Hematopoietic multipotent progenitor cell treated with erythropoietin and hydrocortisone succinate and interleukin-3 and kit ligand, for 4 days (in vitro differentiated cells): ENCODE data around the gene CTDP1.

ENCODE experiments used
- DNase-seq: peaks from one replicate; pipeline ENCODE4 v3.0.0-alpha.2; 2015

Gene CTDP1

DNA sequence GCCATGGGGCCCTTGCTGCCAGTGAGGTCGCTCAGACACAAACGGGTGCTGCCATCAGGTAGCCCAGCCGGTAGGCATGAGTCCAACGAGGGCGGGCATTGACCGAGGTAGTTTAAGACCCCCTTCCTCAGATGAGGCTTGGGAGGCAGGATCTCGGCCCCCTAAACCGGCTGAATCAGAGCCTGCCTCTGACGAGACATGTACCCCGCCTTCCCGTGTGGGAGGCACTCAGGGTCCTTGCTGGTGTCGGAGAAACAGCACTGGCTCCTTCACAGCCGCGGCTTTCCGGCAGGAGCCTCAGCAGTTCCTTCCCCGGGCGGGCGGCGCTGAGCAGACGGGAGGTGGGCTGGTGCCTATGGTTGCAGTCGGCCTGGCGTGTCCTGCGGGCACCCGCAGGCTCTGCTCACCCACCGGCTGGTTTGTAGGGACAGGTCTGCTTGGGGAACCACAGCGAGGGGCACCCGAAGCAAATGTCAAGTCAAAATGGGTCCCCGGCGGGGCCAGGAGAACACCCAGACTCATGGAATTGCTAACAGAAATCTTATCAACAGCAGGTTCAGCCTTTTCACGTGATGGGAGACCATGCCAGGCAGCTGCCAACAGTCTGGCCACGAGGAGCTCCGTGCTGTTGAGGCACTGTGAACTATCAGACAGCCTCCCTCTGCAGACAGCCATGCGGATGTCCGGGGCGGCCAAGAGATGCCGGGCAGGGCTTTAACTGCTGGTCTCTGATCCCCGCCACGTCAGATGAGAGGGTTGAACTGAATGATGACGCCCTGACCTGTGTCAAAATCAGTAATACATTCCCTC, 121.0 kb downstream of the CTDP1 start:
- no peak for DNase-seq

DNA sequence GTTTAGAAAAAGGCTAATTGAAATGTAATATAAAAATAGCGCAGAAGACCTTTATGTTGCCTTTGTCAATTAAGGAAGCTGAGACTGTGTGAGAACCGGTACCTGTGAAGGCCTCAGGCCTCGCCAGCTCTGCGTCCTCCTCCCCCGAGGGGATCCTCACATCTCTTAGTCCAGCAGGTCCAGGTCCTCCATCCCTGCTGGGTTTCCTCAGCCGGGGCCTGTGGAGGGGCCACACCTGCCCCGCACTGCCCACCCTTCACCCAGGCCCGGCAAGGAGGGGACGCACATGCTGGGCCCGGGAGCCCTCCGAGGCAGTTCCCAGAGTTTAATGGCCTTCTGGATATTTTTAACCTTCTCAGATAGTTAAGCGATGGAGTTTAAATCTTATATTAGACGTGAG, 121.6 kb downstream of the CTDP1 start:
- DNase-seq, result no peak

DNA sequence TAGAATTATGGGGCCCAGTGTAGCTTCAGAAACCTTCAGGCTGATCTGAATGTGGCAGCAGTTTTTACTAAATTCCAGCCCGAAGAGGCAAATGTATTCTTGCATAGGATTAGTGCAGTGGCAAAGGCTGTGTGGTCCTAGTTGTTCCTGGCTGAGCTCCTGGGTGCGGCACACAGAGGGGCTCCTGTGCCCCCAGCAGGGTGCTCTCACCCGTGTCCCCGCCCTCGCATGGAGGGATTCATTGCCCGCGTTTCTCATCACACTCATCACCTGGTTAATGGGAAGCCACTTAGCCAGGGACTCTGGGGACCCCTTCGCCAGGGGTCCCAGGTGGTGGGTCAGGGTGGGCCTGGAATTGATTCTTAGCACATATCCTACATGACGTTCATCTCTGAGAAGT, 122.0 kb downstream of the CTDP1 start:
- no peak for DNase-seq

DNA sequence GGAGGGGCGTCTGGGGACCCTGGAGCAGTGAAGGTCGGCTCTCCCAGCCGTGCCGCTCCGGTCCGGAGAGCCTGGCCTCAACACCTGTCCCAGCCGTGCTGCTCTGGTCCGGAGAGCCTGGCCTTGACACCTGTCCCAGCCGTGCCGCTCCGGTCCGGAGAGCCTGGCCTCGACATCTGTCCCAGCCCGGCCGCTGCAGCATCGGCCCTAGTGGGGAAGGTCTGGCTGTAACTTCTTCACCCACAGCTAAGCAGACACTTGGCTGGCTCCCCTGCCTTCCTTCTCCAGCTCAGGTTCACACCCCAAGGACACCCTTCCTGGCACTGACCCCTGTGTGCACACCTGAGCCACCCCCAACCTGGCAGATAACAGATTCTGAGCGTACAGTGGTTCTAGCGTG, 122.7 kb downstream of the CTDP1 start:
- DNase-seq, result no peak

DNA sequence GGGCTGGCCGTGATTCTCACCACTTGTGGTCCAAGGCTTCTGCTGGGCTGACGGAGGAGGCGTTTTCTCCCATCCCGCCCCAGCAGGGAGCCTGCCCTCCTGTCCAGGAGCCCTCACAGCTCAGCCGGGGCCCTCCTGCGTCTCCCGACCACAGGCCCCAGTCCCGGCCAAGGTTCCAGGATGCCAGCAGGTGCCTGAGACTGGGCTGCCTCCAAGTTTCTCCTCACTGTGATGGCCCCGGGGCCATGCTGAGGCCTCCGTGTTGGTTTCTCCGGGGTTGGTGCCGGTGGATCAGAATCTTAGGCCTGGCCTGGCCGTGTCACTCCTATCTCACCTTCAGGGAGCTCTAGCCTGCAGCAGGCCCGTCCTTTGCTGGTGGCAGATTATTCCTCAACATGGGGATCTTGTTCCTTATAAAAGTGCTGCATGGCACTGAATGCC, 124.0 kb downstream of the CTDP1 start:
- DNase-seq, result no peak
